Parathyroid adenoma (tissue), 2 donors: ENCODE results near the gene TBC1D16.

ENCODE experiments used
- H2AFZ ChIP-seq: fragments of 300-600 bp; sonication (generic); one replicate; pipeline ENCODE4 v1.7.0; 2017; ENCODE audit warnings: antibody characterized with exemption, mild to moderate bottlenecking
- H3K27ac ChIP-seq: fragments of 300-600 bp; sonication (generic); one replicate; pipeline ENCODE4 v1.7.0; 2017
- H3K27me3 ChIP-seq: fragments of 300-600 bp; sonication (generic); one replicate; pipeline ENCODE4 v1.7.0; 2017; ENCODE audit warnings: low read length; ENCODE audit not compliant: control insufficient read depth, insufficient read depth
- H3K36me3 ChIP-seq: fragments of 300-600 bp; sonication (generic); one replicate; pipeline ENCODE4 v1.7.0; 2017; ENCODE audit warnings: low read length; ENCODE audit not compliant: control insufficient read depth, insufficient read depth
- H3K4me1 ChIP-seq: fragments of 300-600 bp; sonication (generic); one replicate; pipeline ENCODE4 v1.7.0; 2017; ENCODE audit warnings: control low read depth
- H3K4me2 ChIP-seq: fragments of 300-600 bp; sonication (generic); one replicate; pipeline ENCODE4 v1.7.0; 2017; ENCODE audit warnings: low read length
- H3K4me3 ChIP-seq: fragments of 300-600 bp; sonication (generic); one replicate; pipeline ENCODE4 v1.7.0; 2017; ENCODE audit warnings: low read depth, low read length
- H3K79me2 ChIP-seq: fragments of 300-600 bp; sonication (generic); one replicate; pipeline ENCODE4 v1.7.0; 2017; ENCODE audit warnings: control low read depth
- H3K9ac ChIP-seq: fragments of 300-600 bp; sonication (generic); one replicate; pipeline ENCODE4 v1.7.0; 2017; ENCODE audit warnings: mild to moderate bottlenecking
- H3K9me3 ChIP-seq: fragments of 300-600 bp; sonication (generic); one replicate; pipeline ENCODE4 v1.7.0; 2017; ENCODE audit warnings: low read length; ENCODE audit not compliant: control insufficient read depth
- CTCF ChIP-seq: fragments of 300-600 bp; sonication (generic); IDR thresholded peaks from one replicate; pipeline ENCODE4 v1.7.0; 2017; ENCODE audit warnings: antibody characterized with exemption, mild to moderate bottlenecking
- donor health status: primary hyperparathyroidism.

The TBC1D16 gene

GRCh38 chr17:80068301-80069222 lies 32.9 kb upstream of the TBC1D16 start:
- Histone ChIP-seq H3K4me3 (no peak overlapping the region), H2AFZ (peak overlapping the region; percentile 43), H3K9me3 (no peaks in the 10 kb centered on the region), H3K4me2 (no peak overlapping the region), H3K4me1 (peaks cover 6% of the 10 kb centered on the region), H3K27me3 (no peaks in the 10 kb centered on the region), H3K36me3 (no peaks in the 10 kb centered on the region), H3K27ac (peak overlapping the region; percentile 8), H3K79me2 (no peaks in the 10 kb centered on the region), H3K9ac (no peak overlapping the region)
- no peak for TF ChIP-seq CTCF

DNA sequence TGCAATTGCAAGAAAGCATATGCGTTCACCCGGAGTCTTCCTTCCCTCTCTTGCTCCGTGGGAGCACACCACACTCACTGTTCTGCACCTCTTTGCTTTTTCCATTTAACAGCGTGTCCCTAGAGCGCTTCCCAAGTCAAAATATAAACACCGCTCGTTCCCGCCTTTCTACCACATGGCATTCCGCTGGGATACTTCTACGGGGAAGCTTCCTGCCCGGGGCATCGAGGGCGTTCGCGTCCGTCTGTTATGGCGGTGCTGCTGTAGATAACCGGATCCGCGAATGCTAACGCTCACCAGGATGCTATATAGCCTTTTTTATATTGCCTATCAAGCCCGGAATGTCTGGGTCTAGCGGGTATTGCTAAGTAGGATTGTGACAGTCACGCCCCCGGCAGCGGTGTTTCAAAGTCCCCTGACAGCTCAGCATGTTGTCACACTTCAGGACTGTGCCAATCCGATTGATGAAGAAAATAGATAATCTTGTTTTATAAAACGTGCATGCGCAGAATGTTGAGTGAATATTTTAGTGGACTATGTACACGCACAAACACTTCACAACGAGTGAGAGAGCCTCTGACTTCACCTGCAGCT lies 31.8 kb upstream of the TBC1D16 start:
- Histone ChIP-seq H2AFZ (no peak overlapping the region), H3K4me1 (peaks cover 6% of the 10 kb centered on the region), H3K27ac (no peak overlapping the region)

DNA sequence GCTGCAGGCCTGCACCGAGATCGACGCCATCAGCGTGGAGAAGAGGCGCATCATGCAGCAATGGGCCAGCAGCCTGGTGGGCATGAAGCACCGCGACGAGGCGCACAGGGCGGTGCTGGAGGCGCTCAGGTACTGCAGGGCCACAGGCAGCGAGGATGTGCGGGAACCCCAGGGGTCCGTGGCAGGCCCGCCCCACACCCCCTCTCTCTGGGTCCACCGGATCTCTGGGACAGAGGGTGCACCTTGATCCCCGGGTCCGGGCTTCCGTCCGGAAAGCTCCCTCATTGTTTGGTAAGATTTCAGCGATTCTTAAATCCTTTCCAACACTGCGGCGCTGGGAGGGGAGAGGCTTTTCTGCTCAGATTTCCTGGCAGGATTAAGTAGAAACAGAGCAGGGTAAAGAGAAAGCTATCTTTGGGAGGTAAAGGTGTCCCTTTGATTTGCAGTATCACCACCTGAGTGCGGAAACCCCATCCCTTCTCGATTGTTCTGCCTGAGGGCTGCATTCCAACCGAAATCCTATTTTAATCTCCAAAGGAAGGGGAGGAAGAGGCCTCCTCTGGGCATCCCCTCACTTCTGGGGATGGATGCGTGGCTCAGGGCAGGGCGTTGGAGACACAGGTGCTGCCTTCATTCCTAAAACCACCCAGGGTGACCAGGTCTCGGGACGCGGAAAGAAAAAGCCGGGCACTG lies 30.0 kb upstream of the TBC1D16 start:
- no peaks in the 10 kb centered on the region for H3K27me3 ChIP-seq
- no peaks in the 10 kb centered on the region for H3K9me3 ChIP-seq
- no peak overlapping the region for H2AFZ ChIP-seq
- H3K36me3 ChIP-seq: no peaks in the 10 kb centered on the region
- H3K79me2 ChIP-seq: no peaks in the 10 kb centered on the region
- no peak overlapping the region for H3K4me3 ChIP-seq
- no peak overlapping the region for H3K27ac ChIP-seq
- no peak overlapping the region for H3K9ac ChIP-seq
- no peak overlapping the region for H3K4me2 ChIP-seq
- H3K4me1 ChIP-seq: peaks cover 6% of the 10 kb centered on the region
- TF ChIP-seq CTCF: no peak

More for the DNA sequence above, 31.8 kb upstream of the TBC1D16 start:
- no peak for TF ChIP-seq CTCF
- Histone ChIP-seq H3K9me3 (no peaks in the 10 kb centered on the region), H3K9ac (no peak overlapping the region), H3K4me2 (no peak overlapping the region), H3K4me3 (no peak overlapping the region), H3K36me3 (no peaks in the 10 kb centered on the region), H3K27me3 (no peaks in the 10 kb centered on the region), H3K79me2 (no peaks in the 10 kb centered on the region)

DNA sequence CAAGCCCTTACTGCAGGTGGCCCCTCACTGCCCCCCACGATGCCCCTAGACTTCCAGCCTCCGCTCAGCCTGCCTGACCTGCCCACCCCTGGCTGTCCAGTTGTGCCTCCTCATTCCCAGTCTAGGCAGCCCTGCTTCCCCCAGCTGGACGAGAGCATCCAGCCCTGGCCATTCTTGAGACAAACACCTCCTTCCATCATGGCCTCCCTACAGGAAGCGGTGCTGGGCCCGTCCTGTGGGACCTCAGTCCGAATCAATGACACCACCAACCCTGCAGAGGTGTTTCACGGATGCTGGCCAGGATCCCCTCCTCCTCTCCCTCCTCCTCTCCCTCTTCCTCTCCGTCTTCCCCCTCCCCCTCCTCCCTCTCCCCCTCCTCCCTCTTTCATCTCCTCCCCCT lies 29.0 kb upstream of the TBC1D16 start:
- Histone ChIP-seq H3K36me3 (no peaks in the 10 kb centered on the region), H3K4me1 (peaks cover 6% of the 10 kb centered on the region), H3K27me3 (no peaks in the 10 kb centered on the region), H3K79me2 (no peaks in the 10 kb centered on the region), H3K9me3 (no peaks in the 10 kb centered on the region), H3K4me3 (no peak overlapping the region), H3K9ac (no peak overlapping the region), H3K4me2 (no peak overlapping the region), H2AFZ (no peak overlapping the region), H3K27ac (no peak overlapping the region)
- TF ChIP-seq CTCF: no peak
